Body of pancreas (tissue), 4 donors: ENCODE results near the gene PRDM9.

Experiments used
- CTCF ChIP-seq, 7 experiments: fragments of 450-650 bp in 4 of 7; fragments of 200-600 bp in 3 of 7; sonication (generic) in 3 of 7; IDR thresholded peaks; one replicate each; pipeline ENCODE4 v1.5.1; 2016 to 2019; ENCODE audit warnings: antibody characterized with exemption in 7 of 7
- POLR2A ChIP-seq, 3 donors: fragments of 450-650 bp; IDR thresholded peaks; one replicate each; pipeline ENCODE4 v1.6.1; 2016; ENCODE audit warnings: antibody characterized with exemption in 3 of 3, mild to moderate bottlenecking in 2 of 3

- no peak for TF ChIP-seq CTCF (IDR thresholded peaks at IDR 0.05)
- TF ChIP-seq POLR2A (IDR thresholded peaks at IDR 0.05), result no peak
These were observed 16.6 kb downstream of the PRDM9 start for GRCh38 chr5:23523998-23524397.
